K562 (cell line): Measurements from ENCODE around the gene CACNA1C. TPM values are rescaled to one million over a fixed set of nuclear protein-coding genes. Genes with fewer than 3 reads are reported as not detected.

Source experiments
- ATAC-seq: fragments of 200-7000 bp; cut with Tn5 transposase; 3 replicates; pipeline ENCODE4 v1.9.1; 2020; ENCODE audit warnings: moderate library complexity
- BruUV-seq: library from RNA; stranded (reverse); fragments of 400-500 nt; replicated peaks from 2 replicates; lab custom pipeline; 2021; lab: Mats Ljungman, UMichigan
- CTCF ChIA-PET: fragments of 300-600 bp; formaldehyde crosslinking; extraction: SDS; loops from one replicate; lab custom pipeline; 2021; ENCODE audit warnings: low intra/inter-chr PET ratio; lab: Yijun Ruan, JAX
- POLR2A ChIA-PET: fragments of 300-600, 350-650 bp; sonication (Branson Sonifier 250); formaldehyde crosslinking; extraction: SDS; loops from one replicate; lab custom pipeline; 2021; ENCODE audit warnings: antibody characterized with exemption, inconsistent platforms; lab: Yijun Ruan, JAX
- DNase-seq, 4 experiments: peaks; one replicate each; pipeline versions ENCODE4 v3.0.0 to v3.0.0-alpha.2; 2011 to 2018; ENCODE audit warnings: low spot score in 3 of 4, mixed read lengths in 3 of 4; ENCODE audit errors: extremely low read depth in 1 of 4
- FAIRE-seq: peaks from 2 replicates; lab custom pipeline; 2011; peaks lifted over from hg19 to GRCh38; lab: Jason Lieb, UNC
- H2AFZ ChIP-seq: 2 replicates; pipeline ENCODE4 v1.6.0; 2011; ENCODE audit warnings: low read depth, low read length, control low read depth, inconsistent platforms
- H3K27ac ChIP-seq: fragments of 200-600 bp; 3 replicates; pipeline ENCODE4 v1.8.0; 2011; ENCODE audit warnings: low read depth, mild to moderate bottlenecking, control low read depth, inconsistent platforms, low read length, moderate library complexity, mixed read lengths; ENCODE audit errors: extremely low read depth
- H3K27me3 ChIP-seq, 2 experiments: fragments of 300-600 bp in 1 of 2; 2 replicates in 1 of 2; 3 replicates in 1 of 2; pipeline versions ENCODE4 v1.6.0 to v1.8.0; 2011; ENCODE audit warnings: inconsistent platforms in 2 of 2, low read length in 2 of 2, mild to moderate bottlenecking in 1 of 2, mixed read lengths in 1 of 2, moderate library complexity in 1 of 2; ENCODE audit not compliant: control insufficient read depth in 2 of 2, insufficient read depth in 2 of 2
- H3K36me3 ChIP-seq: fragments of 300-600 bp; 3 replicates; pipeline ENCODE4 v1.8.0; 2011; ENCODE audit warnings: mild to moderate bottlenecking, low read length, inconsistent platforms; ENCODE audit not compliant: control insufficient read depth, insufficient read depth
- H3K4me1 ChIP-seq, 2 experiments: fragments of 200-600 bp in 1 of 2; replicated peaks in 1 of 2; 2 replicates in 1 of 2; 3 replicates in 1 of 2; pipeline versions ENCODE4 v1.5.1 to v1.8.0; 2011; ENCODE audit warnings: inconsistent platforms in 2 of 2, low read length in 2 of 2, mild to moderate bottlenecking in 1 of 2, mixed read lengths in 1 of 2, moderate library complexity in 1 of 2; ENCODE audit not compliant: control insufficient read depth in 2 of 2, insufficient read depth in 2 of 2
- H3K4me2 ChIP-seq: 2 replicates; pipeline ENCODE4 v1.6.1; 2011; ENCODE audit warnings: low read length, control low read depth, inconsistent platforms, mixed read lengths; ENCODE audit not compliant: insufficient read depth
- H3K4me3 ChIP-seq: fragments of 200-600 bp; sonication (generic), shearing (Covaris generic); 2 replicates; pipeline ENCODE4 v1.5.1; 2016; ENCODE audit warnings: control low read depth, inconsistent platforms
- H3K79me2 ChIP-seq: fragments of 200-600 bp; 3 replicates; pipeline ENCODE4 v1.8.0; 2011; ENCODE audit warnings: low read length, inconsistent platforms; ENCODE audit not compliant: control insufficient read depth, insufficient read depth
- H3K9ac ChIP-seq, 2 experiments: 2 replicates each; pipeline versions ENCODE4 v1.6.0 to v1.6.1; 2011; ENCODE audit warnings: low read depth in 2 of 2, low read length in 2 of 2, control low read depth in 1 of 2, inconsistent platforms in 1 of 2, mild to moderate bottlenecking in 1 of 2, mixed read lengths in 1 of 2; ENCODE audit not compliant: insufficient read depth in 1 of 2
- H3K9me1 ChIP-seq: one replicate; pipeline ENCODE4 v1.6.0; 2011; ENCODE audit warnings: inconsistent platforms, mild to moderate bottlenecking, low read length, moderate library complexity; ENCODE audit not compliant: control insufficient read depth, insufficient read depth
- H3K9me3 ChIP-seq: replicated peaks from 2 replicates; pipeline ENCODE4 v1.5.1; 2011; ENCODE audit warnings: low read depth, low read length, inconsistent platforms; ENCODE audit not compliant: control insufficient read depth, insufficient read depth
- H4K20me1 ChIP-seq: replicated peaks from 2 replicates; pipeline ENCODE4 v1.6.1; 2011; ENCODE audit warnings: low read length, inconsistent platforms, mixed read lengths; ENCODE audit not compliant: control insufficient read depth, insufficient read depth
- ADNP ChIP-seq: fragments of 200-800 bp; sonication (Bioruptor generic); IDR thresholded peaks from 2 replicates; pipeline ENCODE4 v1.6.1; 2016; ENCODE audit warnings: missing genetic modification characterization, missing compliant biosample characterization
- ATF3 ChIP-seq, 2 experiments: fragments of 450-650 bp in 1 of 2; sonication (generic) in 1 of 2; formaldehyde crosslinking in 1 of 2; IDR thresholded peaks in 1 of 2; conservative IDR thresholded peaks in 1 of 2; 2 replicates each; pipeline versions ENCODE4 v1.6.1 to v1.8.1; 2016 to 2023; ENCODE audit warnings: mild to moderate bottlenecking in 2 of 2, moderate library complexity in 2 of 2, inconsistent platforms in 1 of 2, missing genetic modification reagents in 1 of 2
- EGR1 ChIP-seq: fragments of 450-650 bp; conservative IDR thresholded peaks from 2 replicates; pipeline ENCODE4 v1.6.1; 2017; ENCODE audit warnings: mild to moderate bottlenecking
- ETV5 ChIP-seq: sonication (generic); formaldehyde crosslinking; IDR thresholded peaks from 2 replicates; pipeline ENCODE4 v1.4.0; 2020; ENCODE audit warnings: low read depth, mild to moderate bottlenecking, missing genetic modification reagents
- EZH2 ChIP-seq: IDR thresholded peaks from 2 replicates; pipeline ENCODE4 v1.6.1; 2012; ENCODE audit warnings: low read depth, mild to moderate bottlenecking, inconsistent platforms, low read length, borderline replicate concordance
- HLTF ChIP-seq: fragments of 450-650 bp; IDR thresholded peaks from 2 replicates; pipeline ENCODE4 v1.6.1; 2016
- MEF2A ChIP-seq: IDR thresholded peaks from 2 replicates; pipeline ENCODE4 v1.6.1; 2011; ENCODE audit warnings: low read depth, mild to moderate bottlenecking, low read length, moderate library complexity; ENCODE audit not compliant: control insufficient read depth
- NCOA1 ChIP-seq: fragments of 450-650 bp; IDR thresholded peaks from 2 replicates; pipeline ENCODE4 v1.6.1; 2016; ENCODE audit warnings: low read depth
- NKRF ChIP-seq: fragments of 450-650 bp; IDR thresholded peaks from 2 replicates; pipeline ENCODE4 v1.6.1; 2016; ENCODE audit warnings: borderline replicate concordance
- NR2C2 ChIP-seq, 2 experiments: fragments of 200-800 bp in 1 of 2; sonication (Bioruptor generic) in 1 of 2; sonication (generic) in 1 of 2; formaldehyde crosslinking in 1 of 2; IDR thresholded peaks; 2 replicates each; pipeline versions ENCODE4 v1.6.1 to v1.8.0; 2016 to 2022; ENCODE audit warnings: mild to moderate bottlenecking in 1 of 2, missing compliant biosample characterization in 1 of 2, missing genetic modification characterization in 1 of 2, missing genetic modification reagents in 1 of 2
- POU5F1 ChIP-seq: fragments of 150-350 bp; IDR thresholded peaks from 2 replicates; pipeline ENCODE4 v1.6.1; 2014; ENCODE audit warnings: borderline replicate concordance, low read length, low read depth, mild to moderate bottlenecking; ENCODE audit not compliant: partially characterized antibody
- SIRT6 ChIP-seq: IDR thresholded peaks from one replicate; pipeline ENCODE4 v1.6.1; 2012; ENCODE audit warnings: low read depth, mild to moderate bottlenecking, control low read depth, inconsistent platforms, low read length, moderate library complexity
- TAF15 ChIP-seq: fragments of 200-400 bp; formaldehyde crosslinking; IDR thresholded peaks from 2 replicates; pipeline ENCODE4 v1.6.1; 2017; ENCODE audit warnings: mild to moderate bottlenecking, low read depth, low read length, moderate library complexity
- ZHX1 ChIP-seq: fragments of 150-350 bp; conservative IDR thresholded peaks from 2 replicates; pipeline ENCODE4 v1.6.1; 2014; ENCODE audit warnings: low read length
- ZKSCAN8 ChIP-seq: fragments of 200-800 bp; sonication (Bioruptor generic); IDR thresholded peaks from 2 replicates; pipeline ENCODE4 v1.6.1; 2016; ENCODE audit warnings: missing genetic modification characterization, missing compliant biosample characterization
- ZNF24 ChIP-seq: fragments of 450-650 bp; IDR thresholded peaks from 2 replicates; pipeline ENCODE4 v1.6.1; 2016
- ZNF431 ChIP-seq: sonication (generic); formaldehyde crosslinking; IDR thresholded peaks from 2 replicates; pipeline ENCODE4 v1.8.0; 2022; ENCODE audit warnings: mild to moderate bottlenecking, missing genetic modification reagents
- WGBS: fragments of 100-300 bp; shearing (Covaris generic); methylation state at CpG from one replicate; pipeline ENCODE4 v1.1.6; 2016; ENCODE audit warnings: low coverage, mixed read lengths; ENCODE audit not compliant: insufficient coverage; ENCODE audit errors: missing lambda C conversion rate; 5-methylcytosine and 5-hydroxymethylcytosine counted together
- in situ Hi-C: fragments of 300-500 bp; cut with MboI; formaldehyde crosslinking; loops from 4 replicates; pipeline ENCODE4 v1.15.0; 2018; ENCODE audit warnings: inconsistent platforms, mixed read lengths
- intact Hi-C: fragments of 100-400 bp; cut with micrococcal nuclease; formaldehyde crosslinking; loops from 2 replicates; pipeline ENCODE4 v1.14.2; 2022
- polyA plus RNA-seq, 8 experiments: library from polyadenylated mRNA; depleted of rRNA in 4 of 8; stranded (reverse) in 5 of 8; unstranded in 3 of 8; fragments of >200 nt; fragmentation: Nextera tagmentation in 2 of 8; fragmentation: Illumina TruSeq in 1 of 8; extraction: Ambion mirVana in 2 of 8; extraction: Trizol in 1 of 8; gene quantifications; 2 replicates each; pipeline versions ENCODE4 v1.2.1 to v1.2.3, GENCODE V29; 2011 to 2014; ENCODE audit warnings: inconsistent platforms in 1 of 8, missing spikeins in 1 of 8
- total RNA-seq, 7 experiments: library from RNA; depleted of rRNA in 6 of 7; stranded (reverse); fragments of >200 nt in 6 of 7; fragmentation: Illumina TruSeq in 2 of 7; extraction: Trizol in 2 of 7; gene quantifications; 2 replicates each; pipeline versions ENCODE4 v1.2.1 to v1.2.3, GENCODE V29; 2011 to 2021; ENCODE audit warnings: low replicate concordance in 1 of 7

The CACNA1C gene
- total and polyA plus RNA-seq, 9 of the 15 experiments (the other 6 are each of a cell fraction or from before 2014, with no cell fraction given): not detected

GRCh38 chr12:2652011-2652400, 599.2 kb downstream of the CACNA1C start:
- H3K9me3 ChIP-seq: no peaks in the 10 kb centered on the region

More at GRCh38 chr12:2652011-2652400, 599.2 kb downstream of the CACNA1C start:
- Histone ChIP-seq H3K79me2 (no peaks in the 10 kb centered on the region), H3K36me3 (no peaks in the 10 kb centered on the region), H2AFZ (no peak overlapping the region), H4K20me1 (no peaks in the 10 kb centered on the region), H3K27me3 (peaks cover 4 to 53% of the 10 kb centered on the region in 2 experiments; a peak in 4 of 5 replicates), H3K4me2 (no peak overlapping the region), H3K27ac (no peak overlapping the region), H3K9ac (no peak overlapping the region), H3K4me3 (no peak overlapping the region), H3K4me1 (peaks cover 0 to 6% of the 10 kb centered on the region in 2 experiments; a peak in 1 of 5 replicates), H3K9me1 (no peaks in the 10 kb centered on the region)
- DNase-seq: no peak
- no peak for FAIRE-seq
- in situ Hi-C loops (no loop called here), intact Hi-C loops (no loop called here)
- ATAC-seq: no peak
- ChIA-PET POLR2A (no interaction called here), CTCF (no interaction called here)
- BruUV-seq: no TSS peak
- TF ChIP-seq TAF15 (no peak), NKRF (no peak), SIRT6 (no peak), MEF2A (no peak), NR2C2 (CRISPR knock-in tag; IDR thresholded peaks at IDR 0.05) (no peak), NR2C2 (tag; IDR thresholded peaks at IDR 0.05) (no peak), EZH2 (no peak), ZNF24 (no peak), ATF3 (IDR thresholded peaks at IDR 0.05) (no peak), ATF3 (CRISPR knock-in tag; conservative IDR thresholded peaks at IDR 0.05) (no peak), HLTF (no peak), POU5F1 (no peak), ADNP (tag) (no peak), ETV5 (CRISPR knock-in tag) (no peak), ZNF431 (CRISPR knock-in tag) (no peak), EGR1 (no peak), NCOA1 (no peak), ZHX1 (no peak), ZKSCAN8 (CRISPR knock-in tag) (no peak)
- 6% methylated on average over 12 of the region's 14 CpGs for WGBS
